HG02798 (cell line): ENCODE results near the gene HCFC1.

ENCODE experiments used
- ATAC-seq: cut with Tn5 transposase; IDR thresholded peaks from one replicate; pipeline ENCODE4 v1.9.1; 2021; ENCODE audit warnings: mild to moderate bottlenecking; ENCODE audit not compliant: unreplicated experiment, poor library complexity

Gene HCFC1

DNA sequence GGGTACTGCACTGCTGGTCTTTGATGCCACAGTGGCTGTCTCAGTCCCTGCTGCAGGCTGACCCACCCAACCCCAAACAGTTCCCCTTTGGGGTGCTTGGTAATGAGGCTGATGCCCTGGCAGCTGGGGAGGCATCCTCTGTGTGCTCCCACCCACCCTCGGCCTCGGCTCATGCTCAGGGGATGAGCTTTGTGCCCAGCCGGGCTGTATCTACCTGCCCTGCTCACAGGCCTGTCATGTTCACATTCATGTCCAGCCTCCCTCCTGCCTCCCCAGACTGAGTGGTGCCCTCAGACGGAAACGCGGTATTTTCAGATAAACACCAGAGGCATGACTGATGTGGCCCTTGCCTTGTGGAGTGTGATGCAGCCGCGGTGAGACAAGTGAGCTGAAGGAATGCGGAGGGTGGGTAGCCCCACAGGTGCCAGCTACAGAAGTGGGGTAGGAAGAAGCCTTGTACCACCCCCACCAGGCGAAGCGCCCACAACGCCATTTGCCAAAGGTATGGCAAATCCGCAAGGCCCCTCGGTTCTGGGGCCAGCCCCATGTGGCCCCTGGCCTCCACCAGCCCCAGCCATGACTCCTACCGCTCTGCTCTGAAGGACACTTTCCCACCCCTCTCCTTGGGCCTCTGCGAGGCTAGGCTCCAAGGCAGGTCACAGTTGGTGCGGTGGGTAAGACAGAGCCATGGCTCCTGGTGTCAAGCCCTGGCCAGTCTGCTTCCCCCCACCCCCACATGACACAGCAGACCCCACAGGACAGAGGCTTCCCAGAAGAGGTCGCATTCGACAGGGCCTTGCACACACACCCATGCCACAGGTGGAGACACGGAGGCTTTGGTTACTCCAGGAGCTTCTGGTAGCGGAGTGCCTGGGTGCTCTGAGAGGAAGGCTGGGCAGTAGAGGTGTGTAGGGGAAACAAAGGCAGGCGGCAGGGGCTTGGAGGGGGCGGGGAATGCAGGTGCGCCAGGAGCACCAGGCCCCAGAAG is 25.4 kb downstream of the HCFC1 start:
- ATAC-seq, result no peak

DNA sequence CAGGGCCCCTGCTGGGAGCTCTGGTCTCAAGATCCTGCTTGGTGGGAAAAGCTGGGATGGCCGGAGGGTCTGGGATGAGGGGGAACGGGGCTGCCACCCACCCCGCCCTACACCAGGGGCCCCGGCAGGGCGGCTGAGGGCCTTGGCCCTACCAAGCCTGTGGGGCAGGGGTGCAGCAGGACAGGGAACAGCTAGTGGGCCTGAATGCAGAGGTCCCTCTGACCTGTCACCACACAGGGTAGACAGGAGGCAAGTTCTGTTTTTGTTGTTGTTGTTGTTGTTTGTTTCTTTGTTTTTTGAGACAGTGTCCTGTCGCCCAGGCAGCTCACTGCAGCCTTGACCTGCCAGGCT is 26.8 kb downstream of the HCFC1 start:
- no peak for ATAC-seq

DNA sequence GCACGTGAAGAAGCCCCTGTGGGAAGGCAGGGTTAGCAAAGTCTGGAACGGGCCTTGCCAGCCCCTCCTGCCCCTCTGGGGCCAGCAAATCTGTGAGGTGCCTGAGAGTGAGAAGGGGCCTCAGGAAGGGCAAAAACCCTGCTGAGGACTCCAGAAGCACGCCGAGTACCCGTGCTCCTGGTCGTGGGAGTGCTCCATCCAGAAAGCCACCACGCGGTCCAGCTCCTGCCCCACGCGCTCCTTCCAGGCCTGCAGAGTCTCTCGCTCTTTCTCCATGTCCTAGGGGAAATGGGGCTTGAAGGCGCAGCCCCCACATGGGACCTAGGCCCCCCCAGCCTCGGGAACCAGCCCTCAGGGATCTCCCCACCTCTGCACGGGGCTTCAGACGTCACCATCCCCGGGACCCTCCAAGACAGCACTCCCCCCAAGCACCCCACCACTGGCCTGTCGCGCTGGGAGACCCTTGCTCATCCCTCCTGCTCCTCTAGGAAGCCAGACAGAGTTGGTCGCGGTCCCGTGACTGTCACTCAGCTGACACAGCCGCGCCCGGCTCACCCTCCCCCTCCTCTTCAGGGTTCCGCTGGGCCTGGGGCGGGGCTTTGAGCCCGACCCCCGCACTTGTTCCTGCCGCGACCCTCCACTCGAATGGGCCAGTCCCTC is 27.3 kb downstream of the HCFC1 start, which contains the start of gene RENBP:
Gene RENBP, minus strand, starts transcription at position 504 of the 660 bp plus-strand sequence. Its CDS starts 33 bp downstream, at position 471.
- ATAC-seq, result peak; percentile 38

- no peak for ATAC-seq
Observed at GRCh38 chrX:153941336-153942252, 30.0 kb downstream of the HCFC1 start.

DNA sequence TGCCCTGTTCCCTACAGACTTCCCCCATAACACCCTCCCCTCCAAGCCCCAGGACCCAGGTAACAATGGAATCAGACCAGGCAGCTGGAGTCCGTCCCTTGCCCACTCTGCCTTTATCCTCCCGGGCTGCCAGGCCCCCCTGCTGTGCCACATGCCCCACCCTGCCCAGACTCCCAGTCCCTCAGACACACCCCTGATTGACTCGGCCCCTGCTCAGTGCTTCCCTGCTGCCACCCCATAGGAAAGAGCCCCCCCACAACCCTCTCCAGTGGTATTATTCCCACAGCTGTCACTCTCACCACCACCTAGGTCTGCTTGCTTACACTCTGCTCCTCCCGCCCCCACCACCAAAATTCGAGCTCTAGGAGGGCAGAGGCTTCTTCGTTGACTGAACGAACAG is 32.0 kb downstream of the HCFC1 start:
- ATAC-seq, result no peak

- no peak for ATAC-seq
Observed at GRCh38 chrX:153938226-153938786, 33.3 kb downstream of the HCFC1 start.

GRCh38 chrX:153937056-153937455 is 34.6 kb downstream of the HCFC1 start:
- no peak for ATAC-seq

DNA sequence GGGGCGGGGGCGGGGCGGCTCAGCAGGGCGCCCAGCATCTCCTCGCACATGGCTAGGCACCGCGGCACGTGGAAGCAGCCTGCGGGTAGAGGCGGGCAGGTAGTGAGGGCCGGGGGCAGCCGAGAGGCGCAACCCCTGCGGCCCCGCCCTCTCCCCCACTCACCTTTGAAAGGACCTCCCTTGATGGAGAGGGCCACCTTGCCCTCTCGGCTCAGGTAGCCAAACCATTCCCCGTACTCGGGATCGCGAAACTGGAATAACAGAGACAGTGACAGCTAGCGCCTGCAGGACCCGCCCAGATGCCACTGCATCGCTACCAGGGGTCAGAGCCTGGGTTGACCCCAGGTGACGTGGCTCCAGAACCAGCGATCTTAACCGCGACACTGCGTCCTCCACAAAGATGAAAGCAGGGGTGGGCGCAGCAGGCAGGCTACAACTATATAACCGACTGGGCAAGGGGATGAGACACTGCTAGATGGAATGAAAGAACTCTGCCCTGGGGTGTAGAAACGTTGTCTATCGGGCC is 36.2 kb downstream of the HCFC1 start:
- peak; percentile 22 for ATAC-seq

DNA sequence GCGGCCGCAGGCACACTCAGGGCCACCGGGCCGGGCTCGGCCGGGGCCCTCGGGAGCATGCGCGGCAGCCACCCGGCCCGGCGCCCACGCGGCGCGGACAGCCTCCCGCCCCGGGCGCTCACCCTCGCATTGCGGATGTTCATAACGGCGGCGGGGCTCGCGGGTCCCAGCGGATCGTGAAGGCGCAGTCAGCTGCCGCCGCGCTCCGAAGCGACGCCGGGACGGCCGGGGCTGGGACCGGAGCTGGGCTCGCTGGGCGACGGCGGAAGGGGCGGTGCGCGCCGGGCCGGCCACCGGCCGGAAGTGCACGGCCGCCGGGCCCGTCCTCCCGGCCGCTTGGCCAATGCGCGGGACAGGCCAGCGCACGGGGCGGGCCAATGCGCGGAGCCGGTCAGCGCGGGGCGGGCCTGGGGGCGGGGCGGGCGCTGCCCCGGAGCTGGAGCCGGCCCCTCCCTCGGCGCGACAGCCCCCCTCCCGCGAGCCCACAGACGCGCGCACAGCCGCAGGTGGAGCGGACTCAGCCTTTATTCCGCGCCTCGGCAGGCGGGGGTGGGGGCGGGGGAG is 36.8 kb downstream of the HCFC1 start, which contains the start of gene NAA10:
Gene NAA10, minus strand, starts transcription at position 276 of the 564 bp plus-strand sequence. Its CDS starts 133 bp downstream, at position 143.
- ATAC-seq, result peak; percentile 94

DNA sequence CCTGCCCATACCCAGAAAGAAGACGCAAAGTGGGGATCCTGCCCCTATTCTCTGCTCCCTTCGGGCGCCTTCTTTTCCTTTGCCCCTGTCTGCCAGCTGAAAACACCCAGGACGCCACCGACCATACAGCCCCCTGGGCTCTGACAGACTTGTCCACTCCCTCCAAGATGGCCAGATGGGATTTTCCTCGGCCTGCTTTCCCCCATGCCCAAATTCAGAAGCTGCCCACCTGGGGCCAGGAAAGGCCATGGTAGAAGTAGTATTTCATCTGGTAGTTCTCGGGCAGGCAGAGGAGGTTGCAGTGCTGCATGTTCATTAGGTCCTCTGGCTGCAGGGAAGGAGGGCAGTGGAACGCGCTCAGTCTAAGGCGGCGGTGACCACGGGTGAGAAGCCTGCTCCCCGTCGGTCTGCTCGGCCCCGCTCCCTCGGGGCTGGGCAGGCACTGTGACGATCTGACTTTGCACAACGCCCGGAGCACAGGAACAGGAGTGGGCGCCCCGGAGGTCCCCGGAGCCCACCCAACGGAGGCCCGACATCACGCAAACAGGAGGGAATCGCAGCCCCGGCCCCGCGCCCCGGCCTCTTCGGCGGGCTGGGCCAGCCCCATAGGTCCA is 37.4 kb downstream of the HCFC1 start:
- peak; percentile 6 for ATAC-seq

- no peak for ATAC-seq
Observed at GRCh38 chrX:153933748-153934147, 37.9 kb downstream of the HCFC1 start.

- ATAC-seq, result no peak
Observed at GRCh38 chrX:153932220-153932915, 39.2 kb downstream of the HCFC1 start.

- no peak for ATAC-seq
Observed at GRCh38 chrX:153931748-153932147, 39.9 kb downstream of the HCFC1 start.

- ATAC-seq, result no peak
Observed at GRCh38 chrX:153931151-153931550, 40.5 kb downstream of the HCFC1 start.

- ATAC-seq, result no peak
Observed at GRCh38 chrX:153930011-153930910, 41.4 kb downstream of the HCFC1 start.

DNA sequence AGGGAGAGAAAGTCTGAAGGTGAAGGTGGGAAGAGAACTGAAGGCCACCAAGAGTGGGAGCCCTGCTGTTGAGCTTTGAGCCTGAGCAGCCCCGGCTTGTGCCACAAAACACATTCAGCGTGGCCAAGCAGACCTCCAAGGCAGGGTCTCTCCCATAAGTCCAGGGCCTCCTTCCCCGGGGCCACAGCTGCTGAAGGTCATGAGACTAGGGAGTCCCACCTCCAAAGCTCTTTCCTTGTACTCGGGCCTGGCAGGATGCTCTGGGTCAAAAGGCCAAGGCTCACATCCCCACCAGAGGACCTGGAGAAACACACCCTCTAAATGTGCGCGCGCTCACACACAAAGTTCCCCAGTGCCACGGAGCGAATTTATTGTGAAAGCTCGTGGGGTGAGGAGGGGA is 42.0 kb downstream of the HCFC1 start:
- ATAC-seq, result no peak

GRCh38 chrX:153928846-153929245 is 42.8 kb downstream of the HCFC1 start:
- ATAC-seq, result no peak
